NCI-H2196 treated with DMSO at 0.1 percent for 48 hours (cell line): ENCODE results near the gene KCNJ10.
A peak's percentile ranks its signal among the peaks of the same experiment; 100 is the strongest.
"Not testable (repeated sequence)": the region's sequence is repeated elsewhere in the genome, so short reads cannot be mapped to it uniquely, and the experiment has no call there.

ENCODE experiments used
- DNase-seq: peaks from one replicate; lab custom pipeline; 2025; ENCODE audit not compliant: unreplicated experiment; lab: John Stamatoyannopoulos, UW

Gene KCNJ10

DNA sequence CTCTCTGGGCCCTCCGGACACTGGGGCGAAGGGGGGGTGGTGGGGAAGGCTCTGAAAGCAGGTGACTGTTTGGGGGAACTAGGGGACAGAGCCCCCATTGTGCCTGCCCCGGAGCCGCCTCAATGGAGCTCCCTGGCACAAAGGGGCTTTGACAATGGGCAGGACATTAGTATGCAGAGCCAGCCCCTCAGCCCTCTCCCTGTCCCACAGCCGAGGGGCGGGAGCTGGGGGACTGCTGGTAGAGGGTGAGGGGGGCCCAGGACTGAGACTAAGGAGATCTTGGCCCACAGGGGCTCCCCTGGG lies 7.8 kb downstream of the KCNJ10 start:
- no peak for DNase-seq

DNA sequence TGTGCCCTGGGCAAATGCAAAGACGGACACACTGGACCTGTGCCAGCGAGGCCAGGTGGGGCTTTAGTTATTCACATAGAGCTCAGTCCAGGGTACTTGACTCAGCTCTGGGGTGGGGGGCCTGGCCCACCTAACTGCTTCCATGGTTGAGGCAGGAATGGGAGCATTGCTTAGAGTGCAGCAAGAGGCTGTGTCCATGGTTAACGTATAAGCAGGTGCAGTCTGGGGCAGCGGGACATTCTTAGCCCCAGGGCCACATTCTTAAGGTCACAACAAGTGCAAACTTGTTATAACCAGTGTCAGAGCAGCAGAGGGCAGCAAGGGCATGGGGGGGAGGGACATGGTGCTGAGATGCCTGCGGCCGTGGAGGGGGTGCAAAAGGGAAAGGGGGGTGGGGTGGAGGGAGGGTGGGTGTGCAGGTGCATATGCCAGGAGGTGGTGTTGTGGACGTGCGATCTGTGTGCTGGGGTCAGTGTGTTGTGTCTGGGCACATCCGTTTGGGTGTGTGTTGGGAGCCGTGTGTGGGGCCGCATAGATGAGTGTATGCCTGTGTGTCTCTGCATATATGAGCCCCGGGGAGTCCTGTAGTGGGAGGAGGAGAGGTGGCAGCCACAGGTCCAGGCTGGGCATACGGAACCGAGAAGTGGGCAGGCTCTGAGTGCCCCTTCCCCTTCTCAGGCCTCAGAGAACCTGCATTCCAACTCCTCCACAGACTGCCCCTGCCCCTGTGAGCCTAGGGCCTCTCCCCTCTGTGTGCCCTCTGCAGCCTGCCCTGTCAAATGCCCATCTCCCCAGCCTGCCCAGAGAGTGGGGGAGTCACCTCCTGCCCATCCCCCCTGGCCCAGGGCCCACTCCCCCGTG lies 8.4 kb downstream of the KCNJ10 start:
- DNase-seq = no peak

- no peak for DNase-seq
These were observed 11.9 kb downstream of the KCNJ10 start for GRCh38 chr1:160058087-160058486.

DNA sequence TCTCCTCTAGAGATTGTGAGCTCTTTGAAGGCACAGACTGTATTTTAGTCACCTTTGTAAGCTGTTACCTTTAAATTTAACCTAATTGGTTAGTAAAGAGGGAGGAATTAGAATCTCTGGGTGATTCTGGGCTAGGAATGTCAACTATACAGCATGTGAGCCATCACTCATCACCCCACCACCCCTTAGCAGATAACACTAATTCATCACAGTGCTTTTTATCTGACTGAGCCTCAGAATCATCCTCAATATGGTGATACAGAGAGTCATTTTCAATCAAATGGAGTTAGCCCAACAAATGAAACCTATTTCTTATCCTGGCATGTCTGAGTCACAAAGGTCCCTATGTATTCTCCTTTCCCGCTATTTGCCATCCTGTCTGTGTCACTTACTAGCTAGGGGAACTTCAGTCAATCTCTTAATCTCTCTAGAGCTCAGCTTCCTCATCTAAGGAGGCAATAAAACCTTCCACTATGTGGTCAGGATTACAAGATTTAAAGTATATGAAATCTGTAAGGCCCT lies 13.3 kb downstream of the KCNJ10 start:
- DNase-seq = no peak

DNA sequence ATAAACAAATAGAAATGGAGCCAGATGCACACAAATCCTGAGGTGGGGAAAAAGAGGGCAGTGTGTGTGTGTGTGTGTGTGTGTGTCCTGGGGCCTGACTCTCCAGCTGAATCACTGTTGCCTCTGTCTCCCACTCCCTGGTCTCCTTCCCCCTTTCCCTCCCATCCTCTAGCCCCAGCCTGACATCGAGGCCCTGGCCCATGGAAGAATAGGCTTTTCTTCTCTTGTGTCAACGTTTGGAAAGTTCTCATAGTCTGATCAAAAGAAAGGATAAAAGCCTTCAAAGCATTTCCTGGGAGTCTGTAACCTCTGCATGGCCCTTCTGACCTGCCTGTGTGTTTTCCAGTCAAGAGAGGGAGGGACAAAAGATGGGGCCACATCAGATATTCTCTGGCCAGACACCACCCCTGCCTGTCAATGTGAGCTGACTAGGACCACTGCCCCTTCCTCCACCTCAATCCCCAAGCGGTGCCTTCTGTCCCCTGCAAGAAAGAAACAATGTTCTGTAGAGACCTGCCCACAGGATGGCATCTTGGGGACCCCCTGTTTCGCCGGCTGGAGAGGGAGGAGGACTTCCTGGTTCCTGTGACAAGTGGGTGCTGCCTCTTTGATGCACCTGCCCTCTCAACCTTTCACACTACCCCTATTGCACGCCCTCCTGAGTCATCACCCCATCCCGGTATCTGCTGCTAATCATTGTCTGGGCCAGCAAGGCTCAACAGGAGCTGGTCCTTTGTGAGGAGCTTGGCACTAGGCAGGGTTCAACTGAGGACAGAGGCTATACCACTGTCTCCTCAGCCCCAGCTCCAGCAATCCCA lies 16.2 kb downstream of the KCNJ10 start:
- no peak for DNase-seq

- no peak for DNase-seq
These were observed 17.0 kb downstream of the KCNJ10 start for GRCh38 chr1:160052936-160053335.

- DNase-seq = no peak
These were observed 19.3 kb downstream of the KCNJ10 start for GRCh38 chr1:160050619-160051018.

GRCh38 chr1:160050182-160050581 lies 19.8 kb downstream of the KCNJ10 start:
- DNase-seq = not testable (repeated sequence)

- DNase-seq = no peak
These were observed 20.9 kb downstream of the KCNJ10 start for GRCh38 chr1:160049101-160049500.

DNA sequence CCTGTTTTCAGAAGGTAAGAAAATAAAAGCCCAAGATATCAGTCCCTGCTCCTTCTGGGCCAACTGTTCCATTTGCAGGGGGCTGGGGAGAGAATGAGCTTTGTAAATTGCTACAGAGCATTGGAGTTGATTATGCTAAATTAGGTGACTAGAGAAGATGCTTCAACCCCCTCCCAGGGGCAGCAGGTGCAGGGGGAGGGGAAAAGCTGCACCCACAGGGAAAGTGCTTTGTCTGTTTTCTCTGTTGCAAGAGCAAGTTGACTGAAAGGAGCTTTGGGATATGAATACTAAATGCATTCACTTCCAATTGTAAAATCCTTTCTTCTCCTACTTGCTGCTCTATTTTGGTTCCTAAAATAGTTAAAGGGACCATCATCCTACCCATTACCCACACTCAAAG lies 21.6 kb downstream of the KCNJ10 start:
- DNase-seq = no peak

DNA sequence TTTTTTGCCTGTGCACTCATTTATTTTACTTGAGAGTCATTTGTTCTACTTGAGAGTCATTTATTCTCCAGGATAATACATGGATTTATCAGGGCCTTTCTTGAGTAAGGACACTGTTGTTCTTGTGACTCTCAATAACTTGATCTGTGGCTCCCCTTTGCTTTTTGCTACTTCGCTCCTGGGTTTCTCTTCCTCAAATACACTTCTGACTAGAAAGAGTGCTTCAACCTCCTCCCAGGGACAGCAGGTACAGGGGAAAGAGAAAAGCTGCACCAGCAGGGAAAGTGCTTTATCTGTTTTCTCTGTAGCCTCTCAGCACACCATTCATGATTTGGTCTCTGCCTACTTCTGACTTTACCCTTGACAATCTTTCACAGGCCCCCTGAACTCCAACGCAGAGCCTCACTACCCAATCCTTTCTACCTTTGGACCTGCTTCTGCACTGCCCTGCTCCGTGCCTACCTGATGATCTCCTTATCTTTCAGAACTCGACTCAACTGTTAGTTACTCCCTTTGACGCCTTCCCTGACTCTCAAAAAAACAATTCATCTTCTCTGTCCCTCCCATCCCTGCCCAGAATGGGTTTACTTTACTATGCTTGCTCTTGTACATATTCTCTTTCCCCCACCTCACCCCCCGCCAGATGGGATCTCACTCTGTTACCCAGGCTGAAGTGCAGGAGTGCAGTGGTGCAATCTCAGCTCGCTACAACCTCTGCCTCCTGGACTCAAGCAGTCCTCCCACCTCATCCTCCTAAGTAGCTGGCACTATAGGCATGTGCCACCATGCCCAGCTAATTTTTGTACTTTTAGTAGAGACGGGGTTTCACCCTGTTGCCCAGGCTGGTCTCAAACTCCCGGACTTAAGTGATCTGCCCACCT lies 22.6 kb downstream of the KCNJ10 start:
- DNase-seq = no peak

DNA sequence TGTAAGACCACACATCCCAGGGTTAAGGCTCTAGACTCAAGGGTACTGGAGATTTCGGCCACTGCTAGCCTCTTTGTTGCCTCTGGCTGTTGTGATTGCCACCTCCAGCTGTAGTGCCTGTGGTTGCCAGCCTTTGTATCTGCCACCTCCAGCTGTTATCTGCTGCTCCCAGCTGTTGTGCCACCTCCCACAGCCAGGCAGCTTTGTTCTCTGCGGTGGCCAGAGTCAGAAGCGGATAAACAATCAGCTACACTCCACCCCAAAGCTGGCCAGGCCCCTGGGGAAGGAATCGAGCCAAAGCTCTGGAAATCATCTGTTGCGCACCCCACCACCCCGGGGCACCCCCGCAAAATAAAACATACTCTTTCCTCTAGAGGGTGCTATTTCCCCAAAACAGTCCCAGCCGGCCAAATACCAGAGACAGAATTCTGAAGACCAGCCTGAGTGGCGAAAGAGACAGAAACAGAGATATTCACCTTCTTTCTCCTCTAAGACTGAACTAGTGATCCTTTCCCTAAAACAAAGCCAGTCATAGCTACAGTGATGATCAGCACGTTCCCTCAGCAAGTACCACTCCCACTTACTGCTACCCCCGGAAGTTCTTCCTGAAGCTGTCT lies 23.4 kb downstream of the KCNJ10 start:
- DNase-seq = no peak

DNA sequence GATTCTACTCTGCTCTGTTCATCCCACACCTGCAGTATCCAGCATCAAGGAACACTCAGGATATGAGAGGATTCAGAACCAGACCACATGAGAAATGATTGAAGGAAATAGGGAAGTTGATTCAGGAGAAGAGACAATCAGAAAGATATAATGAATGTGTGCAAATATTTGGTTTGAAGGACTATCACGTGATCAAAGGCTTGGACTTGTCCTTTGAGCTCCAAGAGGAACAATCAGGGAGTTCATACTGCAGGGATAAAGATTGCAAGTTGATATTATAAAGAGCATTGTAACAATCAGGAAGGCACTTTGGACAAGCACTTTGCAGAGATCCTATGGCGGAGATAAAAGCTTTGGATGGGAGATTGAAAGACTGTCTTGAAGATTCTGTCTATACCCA lies 24.3 kb downstream of the KCNJ10 start:
- DNase-seq = no peak

GRCh38 chr1:160043543-160043942 lies 26.4 kb downstream of the KCNJ10 start:
- DNase-seq = no peak

DNA sequence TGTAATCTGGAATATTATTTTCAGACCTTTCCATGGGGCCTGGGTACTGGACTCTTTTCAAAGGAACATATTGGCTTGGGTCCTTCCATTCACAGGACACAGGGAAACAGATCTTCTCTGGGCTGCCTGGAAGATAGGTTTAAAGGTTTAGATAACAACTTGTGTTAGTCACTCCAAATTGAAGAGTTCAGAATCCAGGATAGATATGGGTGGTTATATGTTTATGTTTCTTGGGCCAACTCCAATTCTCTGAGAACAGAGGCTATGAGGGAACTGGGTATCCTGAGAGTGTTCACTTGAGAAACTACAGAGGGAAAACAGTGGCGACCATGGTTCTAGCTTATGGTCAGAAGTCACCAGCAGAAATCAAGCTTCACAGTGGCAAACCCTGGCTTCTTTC lies 29.5 kb downstream of the KCNJ10 start:
- no peak for DNase-seq

DNA sequence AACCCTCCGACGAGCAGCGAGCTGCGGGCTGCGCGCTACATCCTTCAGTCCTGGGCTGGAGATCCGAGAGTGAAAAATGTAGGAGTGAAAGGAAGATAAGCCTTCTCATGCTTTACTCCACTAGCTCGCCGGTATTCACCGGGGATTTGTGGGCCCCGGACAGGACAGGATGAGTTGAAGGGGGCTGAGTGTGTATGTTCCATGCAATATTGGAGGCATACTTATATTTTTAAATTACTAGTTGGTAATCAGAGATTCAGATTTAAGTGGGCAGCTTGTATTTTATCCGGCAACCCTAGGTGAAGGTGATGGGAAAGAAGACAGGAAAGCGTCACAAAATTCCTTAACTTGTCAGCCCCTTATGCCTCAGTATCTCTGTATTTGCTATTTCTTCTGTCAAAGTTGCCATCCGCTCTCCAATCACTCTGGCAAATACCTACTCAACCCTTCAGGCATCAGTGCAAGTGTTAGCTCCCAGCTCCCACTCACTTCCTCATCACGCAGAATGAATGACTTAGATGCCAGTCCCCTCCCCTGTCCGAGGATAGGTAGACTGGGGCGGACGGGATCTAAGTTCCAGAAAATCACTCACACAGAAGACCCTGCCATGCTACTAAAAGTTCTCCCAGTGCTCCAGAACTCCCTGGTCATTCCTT lies 37.7 kb downstream of the KCNJ10 start:
- no peak for DNase-seq

- peak; percentile 95 for DNase-seq
These were observed 38.4 kb downstream of the KCNJ10 start, which contains the start of gene PIGM for GRCh38 chr1:160031365-160032164. Gene PIGM (minus strand): TSS chr1:160031990. CDS start chr1:160031739, 251 bp downstream.

DNA sequence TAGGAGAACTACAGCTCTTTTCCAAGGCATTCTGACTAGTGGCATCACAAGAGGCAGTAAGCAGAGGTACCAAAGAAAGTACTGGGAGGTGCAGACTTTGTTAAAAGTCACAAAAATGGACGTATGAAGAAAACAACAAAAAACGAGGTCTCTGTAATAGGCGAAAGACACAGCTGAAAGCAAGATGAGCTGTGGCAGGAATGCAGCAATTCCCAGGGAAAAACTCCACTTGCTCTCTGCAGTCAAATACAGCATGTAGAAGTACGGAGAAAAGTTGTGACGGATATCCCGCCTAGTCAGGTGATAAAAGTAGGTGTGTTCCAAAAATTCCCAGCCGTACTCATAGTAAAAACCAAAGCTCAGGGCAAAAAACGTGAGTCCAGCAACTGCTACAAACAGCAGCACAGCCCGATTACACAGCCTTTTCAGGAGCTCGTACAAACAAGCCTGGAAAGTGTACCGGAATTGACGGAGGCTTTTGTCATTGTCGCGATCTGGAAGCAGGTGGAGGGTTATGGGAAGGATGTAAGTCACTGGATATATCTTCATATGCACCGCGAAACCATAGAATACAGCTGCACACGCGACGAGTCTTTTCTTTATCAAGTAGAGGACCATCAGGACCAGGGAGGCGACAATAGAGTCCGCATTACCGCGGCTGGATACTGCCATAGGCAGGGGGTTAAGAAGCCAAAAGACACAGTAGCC lies 39.1 kb downstream of the KCNJ10 start:
- no peak for DNase-seq

DNA sequence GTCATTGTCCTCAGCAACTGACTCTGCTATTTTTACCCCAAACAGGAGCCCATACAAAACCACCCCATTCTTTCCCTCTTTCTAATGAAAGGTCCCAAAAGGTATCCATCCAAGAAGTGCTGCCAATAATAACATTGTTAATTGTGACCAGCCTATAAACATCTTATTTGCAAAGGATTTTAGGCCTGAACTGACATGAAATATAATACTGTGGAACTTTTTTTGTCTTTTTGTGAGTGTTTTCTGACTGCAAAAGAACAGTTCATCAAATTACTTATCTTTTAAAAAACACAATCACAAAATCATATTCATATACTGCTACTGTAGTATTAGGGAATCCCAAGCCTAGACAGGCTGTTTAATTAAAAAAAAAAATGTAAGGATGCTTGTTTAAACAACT lies 41.5 kb downstream of the KCNJ10 start:
- DNase-seq = no peak
